Measurements from ENCODE around the gene CARS1.

The CARS1 gene

GRCh38 chr11:3058753-3059664 lies 1.8 kb upstream of the CARS1 start:
- no peak for DNase-seq

DNA sequence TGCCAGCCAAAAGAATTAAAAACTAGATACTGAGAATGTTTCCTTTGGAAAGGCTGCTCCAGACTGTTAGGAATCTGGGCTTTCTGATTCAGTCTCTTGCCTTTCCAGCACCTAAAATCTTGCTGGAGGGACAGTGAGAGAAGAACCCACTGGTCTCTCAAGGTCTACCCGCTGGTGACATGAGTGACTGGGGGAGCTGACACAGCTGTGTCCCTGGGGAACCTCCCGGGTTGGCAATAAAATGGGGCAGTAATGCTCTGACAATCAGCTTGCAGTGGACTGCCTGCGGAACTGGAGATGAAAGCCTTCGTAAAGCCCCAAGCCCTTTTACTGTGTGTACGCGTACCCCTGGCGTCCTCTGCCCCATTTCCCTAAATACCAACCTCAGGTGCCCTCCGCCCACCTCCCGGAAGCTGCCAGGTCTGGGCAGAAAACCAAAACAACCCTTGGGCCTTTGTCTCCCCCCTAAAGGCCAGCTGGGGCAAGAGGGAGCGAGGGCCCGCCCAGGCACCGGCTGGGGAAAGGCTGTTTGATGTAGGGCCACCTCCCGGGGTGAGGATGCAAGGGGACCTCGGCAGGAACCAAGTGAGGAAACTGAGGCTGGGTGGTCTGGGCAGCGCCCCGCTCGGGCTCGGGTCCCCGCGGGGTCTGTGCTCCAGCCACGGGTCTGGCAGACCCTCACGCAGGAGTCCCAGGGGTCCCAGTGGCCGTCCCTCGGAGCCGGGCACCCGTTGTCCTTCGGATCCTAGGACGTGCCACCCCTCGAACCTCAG lies 741 bp downstream of the CARS1 start:
- peak; percentile 7 for DNase-seq

- DNase-seq = no peak
Observed at GRCh38 chr11:3055891-3056290, 1.3 kb downstream of the CARS1 start.

GRCh38 chr11:3052567-3052966 lies 4.7 kb downstream of the CARS1 start:
- DNase-seq = no peak

GRCh38 chr11:3052109-3052479 lies 5.1 kb downstream of the CARS1 start:
- DNase-seq = no peak

- no peak for DNase-seq
Observed at GRCh38 chr11:3051196-3052108, 5.8 kb downstream of the CARS1 start.

GRCh38 chr11:3050386-3051195 lies 6.6 kb downstream of the CARS1 start:
- DNase-seq = no peak

- no peak for DNase-seq
Observed at GRCh38 chr11:3049430-3050243, 7.6 kb downstream of the CARS1 start.

- no peak for DNase-seq
Observed at GRCh38 chr11:3047637-3048036, 9.6 kb downstream of the CARS1 start.

DNA sequence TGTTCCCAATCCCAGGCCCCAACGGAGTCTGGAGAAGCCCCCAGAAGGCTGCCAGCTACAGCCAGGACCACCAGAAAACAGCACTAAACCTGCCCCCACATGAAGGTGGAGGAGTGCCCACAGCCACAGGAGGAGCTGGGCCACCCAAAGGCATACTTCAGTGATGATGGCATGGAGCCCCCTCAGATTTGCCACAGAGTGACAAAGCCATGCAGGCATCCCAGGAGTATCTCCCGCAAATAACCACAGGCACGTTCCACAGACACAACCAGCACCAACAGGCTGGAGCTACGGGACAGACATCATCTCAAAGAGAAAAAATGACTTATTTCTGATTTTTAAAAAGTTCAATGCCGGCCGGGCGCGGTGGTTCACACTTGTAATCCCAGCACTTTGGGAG lies 10.6 kb downstream of the CARS1 start:
- no peak for DNase-seq

DNA sequence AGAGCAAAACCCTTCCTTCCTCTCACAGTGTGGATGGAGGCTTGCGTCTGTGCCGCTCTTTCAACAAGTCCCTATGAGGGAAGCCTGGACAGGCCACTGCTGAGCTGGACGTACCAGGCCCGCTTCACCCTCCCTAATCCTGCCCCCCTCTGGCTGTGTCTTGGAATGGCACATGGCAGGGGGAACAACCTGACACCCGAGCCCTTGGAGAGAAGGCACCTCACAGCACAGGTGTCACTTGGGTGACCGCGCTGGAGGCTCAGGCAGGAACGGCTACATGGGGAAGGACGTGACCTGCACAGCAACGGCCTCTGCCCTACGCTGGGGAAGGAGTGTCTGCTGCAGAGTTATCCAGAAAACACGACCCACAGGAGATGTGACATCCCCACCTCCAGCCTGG lies 11.0 kb downstream of the CARS1 start:
- DNase-seq = no peak

DNA sequence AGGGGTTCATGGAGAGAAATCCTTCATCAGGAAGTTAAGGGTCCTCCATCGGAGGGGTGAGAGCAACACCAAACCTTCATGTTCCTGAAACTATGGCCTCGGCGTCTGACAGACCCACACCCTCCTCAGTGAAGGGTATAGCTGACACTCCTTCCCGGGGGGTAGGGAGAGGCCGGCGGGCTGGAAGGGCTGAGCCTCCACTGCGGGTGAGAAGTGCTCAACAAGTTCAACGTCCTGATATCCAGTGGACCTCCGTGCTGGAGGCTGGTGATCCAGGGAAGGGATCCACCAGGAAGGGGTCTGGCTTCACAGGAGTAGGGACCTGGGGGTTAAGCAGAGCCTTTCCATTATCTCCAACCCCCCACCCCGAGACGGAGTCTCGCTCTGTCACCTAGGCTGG lies 12.3 kb downstream of the CARS1 start:
- no peak for DNase-seq

DNA sequence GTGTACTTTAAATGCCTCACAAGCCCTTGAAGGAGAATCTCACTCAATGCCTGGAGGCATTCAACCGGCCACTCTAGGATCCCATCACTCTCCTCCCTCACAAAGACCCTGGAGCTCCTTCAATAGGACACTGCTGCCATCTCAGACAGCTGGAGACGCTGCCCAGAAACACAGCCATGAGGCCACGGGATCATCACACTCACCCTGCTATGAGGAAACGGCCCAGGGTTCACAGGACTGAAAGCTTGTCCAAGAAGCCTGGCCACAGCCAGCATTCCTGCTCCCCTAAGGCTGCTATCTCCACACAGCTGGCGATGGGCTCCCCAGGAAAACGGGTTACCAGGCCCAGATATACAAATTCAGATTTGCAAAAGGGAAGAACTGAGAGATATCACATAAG lies 13.2 kb downstream of the CARS1 start:
- no peak for DNase-seq

DNA sequence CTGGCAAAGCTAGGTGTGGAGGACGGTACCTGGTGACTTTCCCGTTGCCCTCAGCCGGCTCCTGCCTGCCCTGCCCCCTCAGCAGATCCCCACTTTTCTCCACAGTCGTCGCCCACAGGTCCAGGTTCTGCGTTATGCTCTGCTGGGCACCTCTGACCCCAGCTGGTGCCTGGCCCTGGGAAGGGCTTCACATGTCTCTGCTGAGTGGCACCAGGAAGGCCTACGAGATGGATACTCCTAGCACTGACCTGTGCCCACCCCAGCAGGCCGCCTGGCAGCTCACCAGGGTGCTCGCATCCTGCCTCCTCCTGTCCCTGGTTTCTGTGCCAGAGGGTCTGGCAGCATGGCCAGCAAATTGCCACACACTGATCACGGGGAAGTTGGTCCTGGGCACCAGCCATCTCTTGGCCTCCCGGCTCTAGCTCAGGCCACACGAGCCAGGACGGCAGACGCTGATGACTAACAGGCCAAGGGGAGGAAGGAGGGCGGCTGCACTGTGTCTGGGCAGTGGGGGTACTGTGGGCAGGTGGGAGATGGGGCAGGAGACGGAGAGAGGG lies 13.8 kb downstream of the CARS1 start:
- no peak for DNase-seq

GRCh38 chr11:3042496-3043314 lies 14.5 kb downstream of the CARS1 start:
- DNase-seq = no peak

DNA sequence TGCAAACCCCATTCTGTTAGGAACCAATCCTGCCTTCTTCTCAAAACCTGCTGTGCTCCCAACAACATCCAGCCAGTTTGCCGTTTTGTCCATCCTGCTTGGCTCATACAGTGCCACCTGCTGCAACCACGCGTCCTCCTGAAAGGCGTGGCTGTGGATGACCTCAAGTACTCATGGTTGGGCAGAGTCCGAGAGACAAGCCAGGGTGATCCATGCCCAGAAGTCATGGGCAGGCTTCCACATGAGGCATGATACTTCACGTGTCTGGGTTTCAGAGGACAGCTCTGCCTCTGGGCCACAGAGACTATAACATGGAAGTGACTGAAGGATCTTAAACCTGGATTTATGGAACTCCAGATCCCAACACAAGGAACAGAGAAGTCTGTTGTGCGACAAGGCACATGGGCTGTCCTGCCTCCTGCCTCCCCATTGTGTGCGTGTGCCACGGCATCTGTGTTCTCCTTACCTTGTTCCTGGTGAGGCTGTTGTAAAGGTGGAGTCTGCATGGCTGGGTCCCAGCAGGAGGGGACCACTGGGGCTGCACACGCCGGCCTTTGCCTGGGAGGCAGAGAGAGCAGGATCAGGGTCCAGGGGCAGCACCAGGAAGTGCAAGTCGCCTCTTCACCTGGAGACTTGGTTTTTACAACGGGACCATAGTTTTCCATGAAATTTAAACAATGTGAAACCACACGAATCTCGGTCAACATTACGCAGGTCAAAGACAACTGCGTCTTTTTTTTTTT lies 15.4 kb downstream of the CARS1 start:
- DNase-seq = no peak

DNA sequence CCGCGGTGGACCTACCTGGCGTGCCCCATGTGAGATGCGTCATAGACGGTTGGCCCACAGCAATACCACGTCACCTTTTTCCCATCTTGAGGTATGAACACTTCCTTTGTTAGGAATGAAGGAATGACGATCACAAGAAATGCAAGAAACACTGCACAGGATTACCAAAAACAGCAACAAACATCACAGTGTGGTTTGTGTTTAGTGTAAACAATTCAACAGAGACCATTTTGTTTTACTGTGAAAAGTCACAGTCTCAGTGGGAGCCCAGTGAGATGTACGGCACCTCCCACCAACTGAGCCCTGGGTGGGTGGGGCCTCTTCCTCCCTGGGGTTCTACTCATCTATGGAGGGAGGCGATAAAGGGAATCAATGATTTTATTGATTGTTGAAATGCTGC lies 16.3 kb downstream of the CARS1 start:
- DNase-seq = no peak

- DNase-seq = no peak
Observed at GRCh38 chr11:3037945-3038271, 19.3 kb downstream of the CARS1 start.

Data from NCI-H2029 treated with DMSO at 0.1 percent for 48 hours (cell line).